ENCODE measurements around the gene CFAP74. TPM values are rescaled to one million over a fixed set of nuclear protein-coding genes. Genes with fewer than 3 reads are reported as not detected.

The CFAP74 gene
- total and polyA plus RNA-seq, 2 donors (not counting 3 experiments of a cell fraction or from before 2014, with no cell fraction given), result not detected

DNA sequence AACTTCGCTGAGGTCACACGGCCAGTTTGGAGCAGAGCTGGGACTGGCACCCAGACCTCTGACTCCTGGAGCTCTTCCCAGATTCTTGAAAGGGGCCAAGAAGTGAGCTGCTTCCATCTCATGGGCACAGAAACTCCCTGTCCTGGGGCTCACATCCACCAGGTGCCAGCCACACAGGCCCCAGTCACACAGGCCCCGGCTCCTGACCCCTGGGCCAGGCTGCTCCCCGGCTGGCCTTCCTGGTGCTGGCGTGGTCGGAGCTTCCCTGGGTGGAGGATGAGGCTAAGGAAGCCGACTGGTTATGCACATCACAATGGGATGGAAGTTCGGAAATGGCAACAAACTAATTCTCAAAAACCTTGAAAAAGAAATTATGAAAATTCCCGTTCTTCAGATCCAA is 12.5 kb upstream of the CFAP74 start:
- Histone ChIP-seq H3K36me3 (ENCODE audit: control insufficient read depth in 2 of 2, extremely low read depth in 1 of 2, insufficient read depth in 2 of 2, low read length in 2 of 2) (no peaks in the 10 kb centered on the region), H4K20me1 (replicated peaks; ENCODE audit: control insufficient read depth, extremely low read depth, insufficient read depth, low read length) (no peaks in the 10 kb centered on the region), H3K9me3 (replicated peaks; ENCODE audit: control insufficient read depth, insufficient read depth, low read length) (no peaks in the 10 kb centered on the region), H3K27me3 (ENCODE audit: control insufficient read depth in 2 of 2, insufficient read depth in 2 of 2, low read length in 2 of 2) (peaks cover 22 to 27% of the 10 kb centered on the region in 2 experiments), H3K4me3 (replicated peaks in 1 of 3; ENCODE audit: insufficient read depth in 1 of 3, low read depth in 1 of 3, low read length in 3 of 3) (no peak overlapping the region), H3K79me2 (ENCODE audit: control insufficient read depth, insufficient read depth, low read length) (no peaks in the 10 kb centered on the region), H3K4me2 (ENCODE audit: insufficient read depth, low read length) (no peak overlapping the region), H3K9ac (replicated peaks; ENCODE audit: extremely low read depth, insufficient read depth, low read length) (no peak overlapping the region), H2AFZ (ENCODE audit: low read depth, low read length) (no peak overlapping the region), H3K27ac (ENCODE audit: insufficient read depth, low read depth, low read length) (no peak overlapping the region), H3K4me1 (ENCODE audit: control insufficient read depth, extremely low read depth, insufficient read depth, low read length) (no peaks in the 10 kb centered on the region), H3K9me1 (replicated peaks; ENCODE audit: control insufficient read depth, extremely low read depth, insufficient read depth, low read length) (no peaks in the 10 kb centered on the region)
- POLR2A ChIA-PET, result no interaction called here
- CTCF ChIA-PET, result no interaction called here
- TF ChIP-seq GATA2 (IDR thresholded peaks at IDR 0.05; ENCODE audit: insufficient read depth, insufficient read length, low read depth, low read length) (no peak), FOS (IDR thresholded peaks at IDR 0.05; ENCODE audit: borderline replicate concordance, insufficient read depth, low read length) (no peak), MYC (IDR thresholded peaks at IDR 0.05; ENCODE audit: low read depth, low read length) (no peak), EZH2 (IDR thresholded peaks at IDR 0.05; ENCODE audit: borderline replicate concordance, low read depth, low read length, severe bottlenecking) (no peak), POLR2AphosphoS5 (IDR thresholded peaks at IDR 0.05; ENCODE audit: insufficient read depth, low read depth, low read length) (no peak), POLR2A (IDR thresholded peaks at IDR 0.05; ENCODE audit: low read depth, low read length) (no peak), JUN (IDR thresholded peaks at IDR 0.05; ENCODE audit: borderline replicate concordance, insufficient read depth, insufficient read length, low read depth) (no peak)
- TF ChIP-seq, protein P1, sequence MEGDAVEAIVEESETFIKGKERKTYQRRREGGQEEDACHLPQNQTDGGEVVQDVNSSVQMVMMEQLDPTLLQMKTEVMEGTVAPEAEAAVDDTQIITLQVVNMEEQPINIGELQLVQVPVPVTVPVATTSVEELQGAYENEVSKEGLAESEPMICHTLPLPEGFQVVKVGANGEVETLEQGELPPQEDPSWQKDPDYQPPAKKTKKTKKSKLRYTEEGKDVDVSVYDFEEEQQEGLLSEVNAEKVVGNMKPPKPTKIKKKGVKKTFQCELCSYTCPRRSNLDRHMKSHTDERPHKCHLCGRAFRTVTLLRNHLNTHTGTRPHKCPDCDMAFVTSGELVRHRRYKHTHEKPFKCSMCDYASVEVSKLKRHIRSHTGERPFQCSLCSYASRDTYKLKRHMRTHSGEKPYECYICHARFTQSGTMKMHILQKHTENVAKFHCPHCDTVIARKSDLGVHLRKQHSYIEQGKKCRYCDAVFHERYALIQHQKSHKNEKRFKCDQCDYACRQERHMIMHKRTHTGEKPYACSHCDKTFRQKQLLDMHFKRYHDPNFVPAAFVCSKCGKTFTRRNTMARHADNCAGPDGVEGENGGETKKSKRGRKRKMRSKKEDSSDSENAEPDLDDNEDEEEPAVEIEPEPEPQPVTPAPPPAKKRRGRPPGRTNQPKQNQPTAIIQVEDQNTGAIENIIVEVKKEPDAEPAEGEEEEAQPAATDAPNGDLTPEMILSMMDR (IDR thresholded peaks at IDR 0.05; ENCODE audit: extremely low read depth in 1 of 2, insufficient read depth in 1 of 2, low read depth in 1 of 2, low read length in 2 of 2), result no peak
- TF ChIP-seq, protein P2, sequence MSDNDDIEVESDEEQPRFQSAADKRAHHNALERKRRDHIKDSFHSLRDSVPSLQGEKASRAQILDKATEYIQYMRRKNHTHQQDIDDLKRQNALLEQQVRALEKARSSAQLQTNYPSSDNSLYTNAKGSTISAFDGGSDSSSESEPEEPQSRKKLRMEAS (IDR thresholded peaks at IDR 0.05; ENCODE audit: insufficient read depth, insufficient read length), result no peak
- intact Hi-C loops (cut with micrococcal nuclease), result no loop called here
- BruUV-seq (replicated peaks), result no TSS peak
- DNase-seq (ENCODE audit: low read depth, low spot score) (no peak), FAIRE-seq (no peak)
- dilution Hi-C loops (cut with MboI; ENCODE audit: extremely low pct_ligation_motif_present, low sequenced_read_pairs), result no loop called here

Measured in endothelial cell of umbilical vein (primary cell).